22Rv1 (cell line): ENCODE results near the gene CLEC4A.

Source experiments
- ZFX ChIP-seq: fragments of 450-650 bp; IDR thresholded peaks from 2 replicates; pipeline ENCODE4 v1.6.1; 2017; ENCODE audit warnings: antibody characterized with exemption, borderline replicate concordance
- TF ChIP-seq, protein P1 (sequence below): fragments of 450-650 bp; IDR thresholded peaks from 2 replicates; pipeline ENCODE4 v1.5.1; 2017; ENCODE audit warnings: mild to moderate bottlenecking

DNA sequence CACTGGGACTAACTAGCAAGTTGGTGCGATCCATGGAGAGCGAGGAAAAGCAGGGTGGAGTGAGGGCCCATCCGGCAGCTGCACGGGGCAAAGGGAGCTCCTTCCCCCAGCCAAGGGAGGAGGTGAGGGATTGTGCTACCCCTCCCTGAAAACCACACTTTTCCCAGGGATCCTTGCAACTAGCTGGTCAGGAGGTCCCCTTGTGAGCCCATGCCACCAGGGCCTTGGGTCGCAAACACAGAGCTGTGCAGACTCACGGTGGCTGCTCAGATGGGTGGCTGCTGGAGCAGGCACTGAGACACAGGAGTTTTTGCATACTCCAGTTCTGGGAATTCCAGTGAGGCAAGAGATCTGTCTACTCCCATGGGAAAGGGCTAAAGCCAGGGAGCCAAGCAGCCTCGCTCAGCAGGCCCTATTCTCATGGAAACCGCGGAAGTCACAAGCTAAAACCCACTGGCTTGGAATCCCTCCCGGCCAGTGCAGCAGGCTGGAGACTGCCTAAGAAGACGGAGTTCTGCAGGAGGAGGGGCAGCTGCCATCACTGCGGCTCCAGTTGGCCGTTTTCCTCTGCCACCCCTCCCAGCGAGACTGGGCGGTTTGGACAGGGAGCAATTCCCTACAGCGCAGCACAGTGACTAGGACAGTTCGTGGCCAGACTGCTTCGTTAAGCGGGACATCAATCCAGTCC, 22.5 kb downstream of the CLEC4A start:
- TF ChIP-seq, protein P1, sequence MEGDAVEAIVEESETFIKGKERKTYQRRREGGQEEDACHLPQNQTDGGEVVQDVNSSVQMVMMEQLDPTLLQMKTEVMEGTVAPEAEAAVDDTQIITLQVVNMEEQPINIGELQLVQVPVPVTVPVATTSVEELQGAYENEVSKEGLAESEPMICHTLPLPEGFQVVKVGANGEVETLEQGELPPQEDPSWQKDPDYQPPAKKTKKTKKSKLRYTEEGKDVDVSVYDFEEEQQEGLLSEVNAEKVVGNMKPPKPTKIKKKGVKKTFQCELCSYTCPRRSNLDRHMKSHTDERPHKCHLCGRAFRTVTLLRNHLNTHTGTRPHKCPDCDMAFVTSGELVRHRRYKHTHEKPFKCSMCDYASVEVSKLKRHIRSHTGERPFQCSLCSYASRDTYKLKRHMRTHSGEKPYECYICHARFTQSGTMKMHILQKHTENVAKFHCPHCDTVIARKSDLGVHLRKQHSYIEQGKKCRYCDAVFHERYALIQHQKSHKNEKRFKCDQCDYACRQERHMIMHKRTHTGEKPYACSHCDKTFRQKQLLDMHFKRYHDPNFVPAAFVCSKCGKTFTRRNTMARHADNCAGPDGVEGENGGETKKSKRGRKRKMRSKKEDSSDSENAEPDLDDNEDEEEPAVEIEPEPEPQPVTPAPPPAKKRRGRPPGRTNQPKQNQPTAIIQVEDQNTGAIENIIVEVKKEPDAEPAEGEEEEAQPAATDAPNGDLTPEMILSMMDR = no peak
- no peak for TF ChIP-seq ZFX
